ENCODE measurements around the gene SPEM3. TPM values are rescaled to one million over a fixed set of nuclear protein-coding genes. Genes with fewer than 3 reads are reported as not detected.
A peak's percentile ranks its signal among the peaks of the same experiment; 100 is the strongest.

SPEM3 gene
- total and polyA plus RNA-seq, 2 of the 13 experiments (the other 11 are each of a cell fraction or from before 2014, with no cell fraction given) = not detected

- no peak for TF ChIP-seq RNF2 (conservative IDR thresholded peaks at IDR 0.05; ENCODE audit: low read depth)
- no peak for TF ChIP-seq ZNF260 (CRISPR knock-in tag; IDR thresholded peaks at IDR 0.05; ENCODE audit: borderline replicate concordance, low read depth)
- TF ChIP-seq PHF21A (CRISPR knock-in tag; IDR thresholded peaks at IDR 0.05) = no peak
- TF ChIP-seq MATR3 (CRISPR knock-in tag; IDR thresholded peaks at IDR 0.05) = no peak
- no peak for TF ChIP-seq RERE (CRISPR knock-in tag; IDR thresholded peaks at IDR 0.05; ENCODE audit: low read depth)
- TF ChIP-seq GATAD2A (CRISPR knock-in tag; IDR thresholded peaks at IDR 0.05) = peak; percentile 42; the same call in 1 of the 2 replicates
- TF ChIP-seq IRF2 (CRISPR knock-in tag; IDR thresholded peaks at IDR 0.05) = no peak
- TF ChIP-seq ZNF781 (CRISPR knock-in tag; IDR thresholded peaks at IDR 0.05; ENCODE audit: borderline replicate concordance, not compliant biosample characterization) = no peak
- peak; percentile 19; the same call in 1 of the 2 replicates for TF ChIP-seq TFDP1 (CRISPR knock-in tag; IDR thresholded peaks at IDR 0.05; ENCODE audit: borderline replicate concordance)
- TF ChIP-seq KDM2A (CRISPR knock-in tag; IDR thresholded peaks at IDR 0.05; ENCODE audit: borderline replicate concordance, low read depth) = no peak
- no peak for TF ChIP-seq PAF1 (CRISPR knock-in tag; IDR thresholded peaks at IDR 0.05)
- TF ChIP-seq PPARG (CRISPR knock-in tag; conservative IDR thresholded peaks at IDR 0.05) = no peak
- TF ChIP-seq ZNF609 (CRISPR knock-in tag; IDR thresholded peaks at IDR 0.05; ENCODE audit: borderline replicate concordance) = 0 out of 2 replicates have a peak, but pooled peaks have one; percentile 25
- TF ChIP-seq ARID2 (CRISPR knock-in tag; IDR thresholded peaks at IDR 0.05; ENCODE audit: borderline replicate concordance) = no peak
- TF ChIP-seq ELK4 (CRISPR knock-in tag; IDR thresholded peaks at IDR 0.05; ENCODE audit: borderline replicate concordance) = no peak
- peak; percentile 36 for TF ChIP-seq TEAD3 (CRISPR knock-in tag; optimal IDR thresholded peaks at IDR 0.05; ENCODE audit: borderline replicate concordance)
These were observed 49.0 kb downstream of the SPEM3 start (continued) for GRCh38 chr17:7477392-7478275.

Data from HepG2 (cell line).